ENCODE data around the gene MDFI.

Gene MDFI

GRCh38 chr6:41683523-41684310, 45.4 kb downstream of the MDFI start:
- Histone ChIP-seq H4K20me1 (peaks cover 2% of the 10 kb centered on the region; the same call in 1 of the 2 replicates), H3K36me3 (peaks cover 47% of the 10 kb centered on the region), H3K27me3 (no peaks in the 10 kb centered on the region), H3K4me1 (peaks cover 33% of the 10 kb centered on the region), H3K27ac (peak overlapping the region; percentile 67), H3K4me3 (peak overlapping the region; percentile 49), H3K4me2 (peak overlapping the region; percentile 85), H3K9me3 (no peaks in the 10 kb centered on the region), H3K9ac (peak overlapping the region; percentile 59)
- TF ChIP-seq Cebpa-rat (IDR thresholded peaks at IDR 0.05): no peak

GRCh38 chr6:41684311-41685180, 46.3 kb downstream of the MDFI start:
- Histone ChIP-seq H3K27ac (peak overlapping the region; percentile 67), H4K20me1 (peaks cover 5% of the 10 kb centered on the region; the same call in 1 of the 2 replicates), H3K9ac (0 out of 2 replicates have a peak overlapping the region, but pooled peaks have one; percentile 59), H3K4me2 (peak overlapping the region; percentile 85), H3K4me3 (no peak overlapping the region), H3K27me3 (no peaks in the 10 kb centered on the region), H3K4me1 (peaks cover 33% of the 10 kb centered on the region), H3K9me3 (no peaks in the 10 kb centered on the region), H3K36me3 (peaks cover 55% of the 10 kb centered on the region)
- TF ChIP-seq Cebpa-rat (IDR thresholded peaks at IDR 0.05): no peak

- Histone ChIP-seq H3K4me1 (peaks cover 33% of the 10 kb centered on the region), H3K36me3 (peaks cover 67% of the 10 kb centered on the region), H3K9ac (no peak overlapping the region), H3K27me3 (no peaks in the 10 kb centered on the region), H3K27ac (no peak overlapping the region), H3K9me3 (no peaks in the 10 kb centered on the region), H3K4me2 (no peak overlapping the region), H4K20me1 (peaks cover 9% of the 10 kb centered on the region; the same call in 1 of the 2 replicates), H3K4me3 (no peak overlapping the region)
- no peak for TF ChIP-seq Cebpa-rat (IDR thresholded peaks at IDR 0.05)
Measured at GRCh38 chr6:41685641-41686380, 47.5 kb downstream of the MDFI start.

GRCh38 chr6:41687501-41688175, 49.4 kb downstream of the MDFI start:
- H4K20me1 ChIP-seq: peaks cover 22% of the 10 kb centered on the region
- no peaks in the 10 kb centered on the region for H3K9me3 ChIP-seq
- no peak overlapping the region for H3K9ac ChIP-seq
- H3K4me2 ChIP-seq: no peak overlapping the region
- peaks cover 22% of the 10 kb centered on the region for H3K4me1 ChIP-seq
- H3K27ac ChIP-seq: no peak overlapping the region
- no peaks in the 10 kb centered on the region for H3K27me3 ChIP-seq
- peaks cover 86% of the 10 kb centered on the region for H3K36me3 ChIP-seq
- no peak for TF ChIP-seq Cebpa-rat (IDR thresholded peaks at IDR 0.05)
- no peak overlapping the region for H3K4me3 ChIP-seq

- peaks cover 89% of the 10 kb centered on the region for H3K36me3 ChIP-seq
- H3K9ac ChIP-seq: no peak overlapping the region
- H3K4me3 ChIP-seq: no peak overlapping the region
- H3K4me1 ChIP-seq: peaks cover 17% of the 10 kb centered on the region
- H3K27ac ChIP-seq: peak overlapping the region; percentile 22; the same call in 1 of the 2 replicates
- TF ChIP-seq Cebpa-rat (IDR thresholded peaks at IDR 0.05): no peak
- H3K27me3 ChIP-seq: no peaks in the 10 kb centered on the region
- H4K20me1 ChIP-seq: peaks cover 30% of the 10 kb centered on the region
- H3K9me3 ChIP-seq: no peaks in the 10 kb centered on the region
- no peak overlapping the region for H3K4me2 ChIP-seq
Measured at GRCh38 chr6:41688256-41688965, 50.1 kb downstream of the MDFI start.

- H3K4me2 ChIP-seq: no peak overlapping the region
- H3K9me3 ChIP-seq: no peaks in the 10 kb centered on the region
- no peak overlapping the region for H3K4me3 ChIP-seq
- H3K9ac ChIP-seq: no peak overlapping the region
- peak overlapping the region; percentile 22; the same call in 1 of the 2 replicates for H3K27ac ChIP-seq
- H4K20me1 ChIP-seq: peaks cover 38% of the 10 kb centered on the region
- no peak for TF ChIP-seq Cebpa-rat (IDR thresholded peaks at IDR 0.05)
- H3K36me3 ChIP-seq: peaks cover 83% of the 10 kb centered on the region
- H3K27me3 ChIP-seq: no peaks in the 10 kb centered on the region
- H3K4me1 ChIP-seq: peaks cover 16% of the 10 kb centered on the region
Measured at GRCh38 chr6:41689171-41690008, 51.1 kb downstream of the MDFI start.

- no peak overlapping the region for H3K4me2 ChIP-seq
- TF ChIP-seq Cebpa-rat (IDR thresholded peaks at IDR 0.05): no peak
- H3K9me3 ChIP-seq: no peaks in the 10 kb centered on the region
- peaks cover 25% of the 10 kb centered on the region for H3K4me1 ChIP-seq
- H3K36me3 ChIP-seq: peaks cover 74% of the 10 kb centered on the region
- H3K27ac ChIP-seq: no peak overlapping the region
- no peak overlapping the region for H3K9ac ChIP-seq
- H4K20me1 ChIP-seq: peaks cover 51% of the 10 kb centered on the region
- no peak overlapping the region for H3K4me3 ChIP-seq
- no peaks in the 10 kb centered on the region for H3K27me3 ChIP-seq
Measured at GRCh38 chr6:41690541-41691330, 52.5 kb downstream of the MDFI start.

All from BLaER1 (cell line).